GM19455 (cell line): Measurements from ENCODE around the gene RUNX2.

Experiments
- ATAC-seq: cut with Tn5 transposase; IDR thresholded peaks from one replicate; pipeline ENCODE4 v1.9.1; 2021; ENCODE audit not compliant: unreplicated experiment

RUNX2 gene

GRCh38 chr6:45505470-45505869 is 177.3 kb downstream of the RUNX2 start:
- no peak for ATAC-seq

DNA sequence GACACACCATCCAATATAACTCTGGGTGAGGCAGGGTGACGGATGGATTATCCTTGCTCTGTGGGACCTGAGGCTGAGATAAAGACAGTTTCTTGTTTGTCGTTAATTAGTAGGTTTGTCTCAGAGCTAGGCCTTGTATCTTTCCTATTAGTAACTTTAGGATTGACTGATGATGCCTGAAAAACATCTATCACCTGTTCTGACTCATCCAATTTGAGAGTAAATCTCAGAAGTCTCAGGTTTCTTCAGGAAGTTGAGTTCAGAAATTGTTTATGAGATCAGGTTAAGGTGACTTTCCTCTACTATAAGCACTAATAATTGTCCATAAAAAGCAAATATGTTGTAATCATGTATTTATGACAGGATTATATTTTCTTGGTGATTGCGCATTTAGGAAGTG is 179.1 kb downstream of the RUNX2 start:
- no peak for ATAC-seq

DNA sequence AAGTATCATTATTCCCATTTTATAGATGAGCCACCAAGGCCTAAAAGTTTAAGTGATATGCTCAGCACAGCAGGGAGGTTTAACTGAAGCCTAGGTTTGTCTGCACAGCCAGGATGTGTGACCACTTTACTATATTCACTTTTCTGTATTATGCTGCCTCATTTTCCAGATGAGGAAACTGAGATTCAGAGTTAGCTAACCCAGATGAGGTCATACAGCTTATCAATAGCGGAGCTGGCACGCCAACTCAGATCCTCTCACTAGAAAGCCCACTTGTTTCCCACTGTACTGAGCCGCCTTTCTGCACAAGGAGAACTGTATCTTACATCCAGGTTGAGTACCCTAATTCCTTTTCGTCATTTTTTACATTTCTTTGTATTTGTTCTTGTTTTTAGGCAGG is 181.3 kb downstream of the RUNX2 start:
- no peak for ATAC-seq

- ATAC-seq = no peak
Observed at GRCh38 chr6:45512717-45513116, 184.6 kb downstream of the RUNX2 start.

- no peak for ATAC-seq
Observed at GRCh38 chr6:45513213-45513618, 185.1 kb downstream of the RUNX2 start.

DNA sequence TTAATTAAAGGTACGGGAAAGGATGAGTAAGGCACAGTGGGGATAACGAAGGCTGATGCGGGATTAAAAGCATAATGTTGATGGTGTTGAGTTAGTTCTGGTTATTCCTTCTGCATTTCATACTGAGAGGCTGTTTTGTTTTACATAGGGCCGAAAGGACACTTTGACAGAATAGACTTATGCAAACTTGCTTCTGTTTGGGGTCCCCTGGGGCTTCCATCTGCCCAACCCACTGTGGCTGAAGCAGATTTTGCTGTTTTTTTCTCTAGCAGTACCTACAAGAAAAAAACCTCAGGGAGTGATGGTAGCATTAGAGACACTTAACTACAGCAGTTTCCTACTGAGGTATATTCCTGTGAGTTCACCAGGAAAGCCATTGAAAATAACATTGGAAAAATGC is 185.7 kb downstream of the RUNX2 start:
- ATAC-seq = no peak

GRCh38 chr6:45514454-45515230 is 186.5 kb downstream of the RUNX2 start:
- no peak for ATAC-seq

- no peak for ATAC-seq
Observed at GRCh38 chr6:45518013-45518720, 190.0 kb downstream of the RUNX2 start.

GRCh38 chr6:45521226-45521625 is 193.1 kb downstream of the RUNX2 start:
- no peak for ATAC-seq

DNA sequence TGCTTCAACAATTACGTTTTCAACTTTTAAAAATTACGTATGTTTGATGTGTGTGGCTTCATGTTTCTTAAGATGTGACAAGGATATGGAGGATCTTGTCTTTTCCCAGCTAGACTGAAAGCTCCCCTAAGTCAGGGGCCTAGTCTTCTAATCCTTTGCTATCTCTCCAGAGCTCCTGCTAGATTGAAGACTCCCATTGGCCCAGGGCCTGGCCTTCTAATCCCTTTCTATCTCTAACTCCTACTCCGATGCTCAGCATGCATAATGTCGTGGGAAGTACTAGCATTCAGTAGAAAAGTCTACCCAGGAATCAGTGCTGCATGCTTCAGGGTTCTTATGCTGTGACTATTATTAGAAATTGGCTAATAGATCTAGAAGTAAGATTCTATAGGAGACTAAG is 194.4 kb downstream of the RUNX2 start:
- ATAC-seq = no peak

DNA sequence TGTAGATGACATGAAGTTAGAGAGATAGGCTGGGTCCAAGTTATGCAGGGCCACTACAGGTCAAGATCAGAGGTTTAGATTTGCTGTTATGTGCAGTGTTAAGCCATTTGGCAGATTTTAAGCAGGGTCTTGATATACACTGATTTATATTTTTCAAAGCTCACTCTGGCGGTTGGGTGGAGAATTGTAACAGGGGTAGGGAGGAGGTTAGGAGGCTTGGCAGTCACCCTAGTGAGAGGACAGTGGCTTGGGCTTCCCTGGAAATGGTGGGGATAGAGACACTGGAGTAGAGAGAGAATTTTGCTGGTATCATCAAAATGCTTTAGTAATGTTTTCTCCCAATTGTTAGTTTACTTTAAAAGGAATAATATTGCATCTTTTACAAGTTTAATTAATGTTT is 199.1 kb downstream of the RUNX2 start:
- no peak for ATAC-seq

DNA sequence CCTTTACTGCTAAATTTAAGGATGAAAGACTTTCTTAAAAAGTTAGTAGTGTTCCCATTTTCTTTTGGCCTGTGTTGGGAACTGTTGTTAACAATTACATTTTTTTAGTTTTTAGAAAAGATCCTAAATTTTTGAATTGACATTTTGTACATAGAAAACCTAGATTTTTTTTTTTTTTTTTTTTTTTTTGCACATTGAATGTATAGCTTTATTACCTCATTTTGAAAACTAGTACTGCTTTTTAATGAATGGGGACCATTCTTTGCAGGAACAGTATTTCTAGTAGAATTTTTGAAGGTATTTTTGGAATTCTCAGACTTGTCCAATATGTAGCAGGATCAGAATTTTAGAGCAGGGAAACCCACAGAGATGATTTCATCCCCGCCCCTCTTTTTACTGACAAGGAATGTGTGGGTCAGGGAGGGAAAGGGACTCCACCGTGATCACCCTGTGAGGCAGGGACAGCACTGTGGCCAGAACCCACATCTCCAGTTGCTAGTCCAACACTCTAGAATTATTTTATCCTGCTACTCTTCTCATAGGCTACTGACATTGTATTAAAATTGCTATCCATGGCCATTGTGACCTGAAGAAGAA is 204.0 kb downstream of the RUNX2 start:
- ATAC-seq = no peak

DNA sequence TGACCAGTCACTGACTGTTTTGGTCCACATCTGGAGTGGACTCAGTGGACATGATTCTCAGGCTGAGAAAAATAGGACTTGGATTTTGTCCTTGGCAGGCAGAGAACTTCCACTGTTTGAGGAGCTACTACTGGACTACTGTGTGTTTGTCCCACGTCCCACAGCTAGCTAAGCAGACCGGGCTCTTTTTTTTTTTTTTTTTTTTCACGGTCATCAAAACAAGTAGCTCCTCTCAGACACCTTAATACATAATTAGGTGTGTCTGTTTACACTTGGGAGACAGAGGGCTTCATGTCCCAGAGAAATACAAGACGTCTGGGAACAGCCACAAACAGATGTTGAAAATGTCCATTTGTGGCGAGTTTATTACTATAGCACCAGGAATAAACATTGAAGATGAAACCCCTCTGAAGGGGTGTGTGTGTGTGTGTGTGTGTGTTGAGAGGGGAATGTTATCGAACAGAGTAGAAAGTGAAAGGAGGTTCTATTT is 204.6 kb downstream of the RUNX2 start:
- ATAC-seq = no peak

GRCh38 chr6:45533386-45533785 is 205.3 kb downstream of the RUNX2 start:
- ATAC-seq = no peak

GRCh38 chr6:45535933-45536332 is 207.8 kb downstream of the RUNX2 start:
- ATAC-seq = no peak

DNA sequence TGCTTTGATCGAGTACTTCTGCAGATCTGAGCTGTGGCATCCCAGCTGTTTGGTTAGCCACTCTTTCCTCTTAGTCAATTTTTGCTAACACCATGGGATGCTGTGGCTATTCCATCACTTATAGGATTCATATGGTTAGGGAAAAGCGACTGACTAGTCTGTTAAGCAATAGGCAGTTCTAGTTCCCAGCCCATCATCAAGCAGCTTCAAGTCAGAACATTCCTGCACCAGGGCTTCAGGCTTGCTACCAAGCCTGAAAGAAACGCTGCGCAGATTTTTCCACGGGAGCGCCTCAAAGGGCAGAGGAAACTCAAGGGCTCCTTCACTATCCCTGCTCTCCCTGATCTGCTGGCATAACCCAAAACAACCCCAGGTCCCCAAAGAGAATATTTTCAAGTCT is 209.4 kb downstream of the RUNX2 start:
- no peak for ATAC-seq

- no peak for ATAC-seq
Observed at GRCh38 chr6:45538641-45539547, 210.8 kb downstream of the RUNX2 start.

DNA sequence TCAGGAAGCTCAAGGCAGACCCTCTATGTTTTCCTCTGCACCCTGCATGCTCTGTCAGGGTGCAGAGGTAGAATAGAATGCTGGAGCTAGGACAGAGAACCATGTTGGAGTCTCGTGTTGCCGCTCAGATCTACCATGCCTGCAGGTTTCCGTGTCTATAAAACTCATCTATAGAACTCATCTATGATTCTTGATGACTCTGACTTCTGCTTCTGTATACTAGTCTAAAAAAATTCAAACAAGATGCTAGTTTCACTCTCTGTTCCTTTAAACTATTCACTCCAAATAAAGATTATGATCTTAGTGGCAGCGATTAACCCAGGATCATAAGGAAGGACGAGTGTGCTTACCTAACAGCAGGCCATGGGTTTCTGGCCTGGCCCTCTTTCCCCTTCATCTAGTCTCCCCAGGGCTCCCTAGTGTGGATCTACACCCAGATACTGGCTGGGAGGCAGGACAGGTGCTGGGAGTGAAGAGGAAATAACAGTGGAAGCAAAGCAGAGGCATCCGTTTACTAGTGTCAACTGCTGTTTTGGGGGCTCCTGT is 212.3 kb downstream of the RUNX2 start:
- no peak for ATAC-seq

GRCh38 chr6:45541934-45542333 is 213.8 kb downstream of the RUNX2 start:
- ATAC-seq = no peak

DNA sequence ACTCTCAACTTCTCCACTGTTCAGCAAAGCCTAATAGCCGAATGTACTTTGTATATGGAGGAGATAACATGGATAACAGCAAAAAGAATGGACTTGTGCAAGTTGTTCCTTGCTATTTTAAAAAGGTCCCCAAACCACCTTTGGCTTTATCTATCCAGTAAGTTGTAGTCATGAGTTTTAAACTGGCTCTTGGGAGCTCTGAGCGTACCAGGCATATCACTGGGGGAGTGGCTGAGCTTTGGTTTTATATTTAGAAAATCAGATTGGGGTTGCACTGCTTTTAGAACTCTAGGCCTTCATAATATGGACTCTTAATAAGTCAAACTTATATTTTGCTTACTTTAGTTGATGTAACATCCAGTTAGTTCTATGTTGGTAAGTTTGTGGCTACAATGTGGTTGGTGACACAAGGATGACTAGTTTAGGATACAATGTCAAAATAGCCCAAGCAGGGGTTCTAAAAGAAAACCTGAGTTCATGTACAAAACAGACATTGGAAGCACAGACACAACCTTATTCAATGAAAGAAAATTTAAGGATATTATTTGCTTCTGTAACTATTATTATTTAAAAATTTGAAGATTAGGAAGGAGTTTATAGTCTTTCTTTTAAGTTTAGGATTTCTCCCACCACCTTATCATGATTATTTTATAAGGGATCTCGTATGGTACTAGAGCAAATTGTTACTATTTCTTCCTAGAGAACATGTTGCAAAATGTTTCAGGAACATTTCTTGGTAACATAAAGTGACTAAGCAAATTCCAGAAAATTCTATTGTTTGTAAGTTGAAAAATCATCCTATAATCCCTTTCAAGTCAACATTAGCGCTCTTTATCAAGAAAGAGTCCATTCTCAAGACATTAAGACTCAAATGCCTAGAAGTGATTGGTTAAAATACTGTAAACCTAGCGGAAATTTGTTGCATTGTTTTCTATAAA is 215.4 kb downstream of the RUNX2 start:
- ATAC-seq = no peak
